ENCODE data around the gene DENND10. TPM values are rescaled to one million over a fixed set of nuclear protein-coding genes. Genes with fewer than 3 reads are reported as not detected.

The DENND10 gene
- total and polyA plus RNA-seq, 2 donors (not counting 1 experiment from before 2014, with no cell fraction given): 116 to 125 TPM

- TF ChIP-seq CTCF (conservative IDR thresholded peaks at IDR 0.05 in 1 of 2, IDR thresholded peaks at IDR 0.05 in 1 of 2; ENCODE audit: low read depth in 1 of 2, low read length in 2 of 2): no peak
- peak overlapping the region; percentile 38 for H3K9ac ChIP-seq (ENCODE audit: insufficient read depth, low read length)
- no peaks in the 10 kb centered on the region for H3K36me3 ChIP-seq (ENCODE audit: control insufficient read depth, insufficient read depth, low read length)
- peak overlapping the region; percentile 95 for H3K4me2 ChIP-seq (ENCODE audit: extremely low read depth, insufficient read depth, low read length)
- peak overlapping the region; percentile 24 for H3K27ac ChIP-seq (ENCODE audit: insufficient read depth, low read length)
- no peak overlapping the region for H2AFZ ChIP-seq (ENCODE audit: low read length)
- H3K4me1 ChIP-seq (ENCODE audit: control insufficient read depth, extremely low read depth, insufficient read depth, low read length): peaks cover 2% of the 10 kb centered on the region
- H3K79me2 ChIP-seq (ENCODE audit: control insufficient read depth, insufficient read depth, low read length): peaks cover 73% of the 10 kb centered on the region
- H3K4me3 ChIP-seq (replicated peaks in 1 of 4; ENCODE audit: control extremely low read depth in 1 of 4, insufficient read depth in 1 of 4, low read depth in 3 of 4, low read length in 4 of 4): peak overlapping the region; percentile 81 to 99 (median 96)
- H3K9me3 ChIP-seq (ENCODE audit: control insufficient read depth, insufficient read depth, low read depth, low read length): no peaks in the 10 kb centered on the region
- no peak for DNase-seq (ENCODE audit: low read depth in 2 of 2)
- peaks cover 16% of the 10 kb centered on the region for H4K20me1 ChIP-seq (ENCODE audit: control insufficient read depth, extremely low read depth, insufficient read depth, low read length)
- no peaks in the 10 kb centered on the region for H3K27me3 ChIP-seq (ENCODE audit: control insufficient read depth, insufficient read depth, low read length)
Observed at GRCh38 chr10:119078422-119079179, 25.3 kb upstream of the DENND10 start.

GRCh38 chr10:119079599-119080520, 24.1 kb upstream of the DENND10 start:
- peak overlapping the region; percentile 99 for H3K27ac ChIP-seq (ENCODE audit: insufficient read depth, low read length)
- TF ChIP-seq CTCF (conservative IDR thresholded peaks at IDR 0.05 in 1 of 2, IDR thresholded peaks at IDR 0.05 in 1 of 2; ENCODE audit: low read depth in 1 of 2, low read length in 2 of 2): no peak
- TF ChIP-seq EZH2 (IDR thresholded peaks at IDR 0.05; ENCODE audit: low read length, missing control alignments): no peak
- no peaks in the 10 kb centered on the region for H3K9me3 ChIP-seq (ENCODE audit: control insufficient read depth, insufficient read depth, low read depth, low read length)
- H3K27me3 ChIP-seq (ENCODE audit: control insufficient read depth, insufficient read depth, low read length): no peaks in the 10 kb centered on the region
- peaks cover 61% of the 10 kb centered on the region for H3K79me2 ChIP-seq (ENCODE audit: control insufficient read depth, insufficient read depth, low read length)
- H2AFZ ChIP-seq (ENCODE audit: low read length): peak overlapping the region; percentile 5
- H3K4me3 ChIP-seq (replicated peaks in 1 of 4; ENCODE audit: control extremely low read depth in 1 of 4, insufficient read depth in 1 of 4, low read depth in 3 of 4, low read length in 4 of 4): peak overlapping the region; percentile 81 to 99 (median 96)
- H4K20me1 ChIP-seq (ENCODE audit: control insufficient read depth, extremely low read depth, insufficient read depth, low read length): peaks cover 16% of the 10 kb centered on the region
- peak overlapping the region; percentile 66 for H3K4me2 ChIP-seq (ENCODE audit: extremely low read depth, insufficient read depth, low read length)
- peak; percentile 75 to 77 for DNase-seq (ENCODE audit: low read depth in 2 of 2)
- peaks cover 2% of the 10 kb centered on the region for H3K4me1 ChIP-seq (ENCODE audit: control insufficient read depth, extremely low read depth, insufficient read depth, low read length)
- no peaks in the 10 kb centered on the region for H3K36me3 ChIP-seq (ENCODE audit: control insufficient read depth, insufficient read depth, low read length)
- H3K9ac ChIP-seq (ENCODE audit: insufficient read depth, low read length): peak overlapping the region; percentile 100

Measured in fibroblast of lung (primary cell).